HCT116 (cell line): ENCODE results near the gene SP9. TPM values are rescaled to one million over a fixed set of nuclear protein-coding genes. Genes with fewer than 3 reads are reported as not detected.

ENCODE experiments used
- ATAC-seq: fragments of 200-7000 bp; cut with Tn5 transposase; 2 replicates; pipeline ENCODE4 v1.9.1; 2020; ENCODE audit warnings: mild to moderate bottlenecking, moderate library complexity
- BruUV-seq: library from RNA; stranded (reverse); fragments of 400-500 nt; replicated peaks from 2 replicates; lab custom pipeline; 2021; lab: Mats Ljungman, UMichigan
- CTCF ChIA-PET: fragments of 300-600 bp; sonication (Branson Sonifier 250); formaldehyde crosslinking; loops from one replicate; lab custom pipeline; 2021; ENCODE audit warnings: antibody characterized with exemption; lab: Charles Lee
- POLR2A ChIA-PET: fragments of 300-600, 350-600 bp; sonication (Branson Sonifier 250); formaldehyde crosslinking; loops from one replicate; lab custom pipeline; 2021; ENCODE audit warnings: antibody characterized with exemption; lab: Charles Lee
- RAD21 ChIA-PET, 2 experiments: fragments of 300-600 bp; sonication (Branson Sonifier 250); formaldehyde crosslinking; loops; one replicate each; lab custom pipeline; 2023; ENCODE audit warnings: low total read pairs in 2 of 2; ENCODE audit not compliant: uncharacterized antibody in 2 of 2, unreplicated experiment in 2 of 2, low non-redundant PET in 1 of 2; lab: Charles Lee
- DNase-seq: peaks from one replicate; pipeline ENCODE4 v3.0.0-alpha.2; 2010; ENCODE audit warnings: low read depth, low spot score
- H2AFZ ChIP-seq: fragments of 200-600 bp; shearing (Covaris generic), sonication (generic); 2 replicates; pipeline ENCODE4 v1.6.1; 2017; ENCODE audit warnings: low read depth, mixed run types, mixed read lengths, antibody characterized with exemption, low read length; ENCODE audit not compliant: poor library complexity, severe bottlenecking
- H3K27ac ChIP-seq: 2 replicates; pipeline ENCODE4 v1.5.1; 2012; ENCODE audit warnings: low read depth, low read length
- H3K27me3 ChIP-seq: fragments of 200-600 bp; sonication (generic); 2 replicates; pipeline ENCODE4 v1.6.1; 2016; ENCODE audit warnings: mixed run types, low read length, mixed read lengths; ENCODE audit not compliant: insufficient read depth
- H3K36me3 ChIP-seq, 2 experiments: fragments of 200-500 bp in 1 of 2; fragments of 200-600 bp in 1 of 2; sonication (Bioruptor generic) in 1 of 2; sonication (generic) in 1 of 2; 2 replicates each; pipeline versions ENCODE4 v1.5.1 to v1.6.1; 2014 to 2016; ENCODE audit warnings: low read length in 2 of 2, inconsistent platforms in 1 of 2, mixed read lengths in 1 of 2, mixed run types in 1 of 2; ENCODE audit not compliant: insufficient read depth in 2 of 2, control insufficient read depth in 1 of 2
- H3K4me1 ChIP-seq, 2 experiments: fragments of 200-600 bp in 1 of 2; sonication (generic) in 1 of 2; 2 replicates each; pipeline versions ENCODE4 v1.5.1 to v1.6.1; 2012 to 2017; ENCODE audit warnings: low read length in 2 of 2, inconsistent platforms in 1 of 2, mild to moderate bottlenecking in 1 of 2, mixed read lengths in 1 of 2, mixed run types in 1 of 2, moderate library complexity in 1 of 2; ENCODE audit not compliant: insufficient read depth in 2 of 2, control insufficient read depth in 1 of 2
- H3K4me2 ChIP-seq: fragments of 200-600 bp; sonication (generic); 2 replicates; pipeline ENCODE4 v1.6.1; 2017; ENCODE audit warnings: mixed run types, low read length, mixed read lengths
- H3K4me3 ChIP-seq, 2 experiments: fragments of 200-600 bp in 1 of 2; sonication (generic) in 1 of 2; replicated peaks in 1 of 2; 2 replicates each; pipeline ENCODE4 v1.5.1; 2011 to 2016; ENCODE audit warnings: low read length in 2 of 2, control low read depth in 1 of 2, low read depth in 1 of 2, mild to moderate bottlenecking in 1 of 2, mixed read lengths in 1 of 2, mixed run types in 1 of 2
- H3K79me2 ChIP-seq: fragments of 200-600 bp; sonication (generic); 2 replicates; pipeline ENCODE4 v1.6.1; 2017; ENCODE audit warnings: mild to moderate bottlenecking, mixed run types, low read length, moderate library complexity, mixed read lengths; ENCODE audit not compliant: insufficient read depth
- H3K9ac ChIP-seq: fragments of 200-600 bp; sonication (generic); 2 replicates; pipeline ENCODE4 v1.6.1; 2016; ENCODE audit warnings: low read length, mixed read lengths
- H3K9me2 ChIP-seq: fragments of 200-600 bp; sonication (generic), shearing (Covaris generic); 2 replicates; pipeline ENCODE4 v1.6.1; 2017; ENCODE audit warnings: mixed run types, mild to moderate bottlenecking, moderate library complexity; ENCODE audit not compliant: insufficient read depth
- H3K9me3 ChIP-seq, 2 experiments: fragments of 200-500 bp in 1 of 2; fragments of 200-600 bp in 1 of 2; sonication (Bioruptor generic) in 1 of 2; sonication (generic) in 1 of 2; 2 replicates each; pipeline ENCODE4 v1.6.1; 2014 to 2017; ENCODE audit warnings: low read length in 2 of 2, mixed read lengths in 2 of 2, inconsistent platforms in 1 of 2, low read depth in 1 of 2, mild to moderate bottlenecking in 1 of 2, mixed run types in 1 of 2, moderate library complexity in 1 of 2; ENCODE audit not compliant: control insufficient read depth in 1 of 2, insufficient read depth in 1 of 2
- H4K20me1 ChIP-seq: fragments of 200-600 bp; sonication (generic), shearing (Covaris generic); 2 replicates; pipeline ENCODE4 v1.6.1; 2017; ENCODE audit warnings: mixed run types, mild to moderate bottlenecking, moderate library complexity; ENCODE audit not compliant: insufficient read depth
- CBX3 ChIP-seq: IDR thresholded peaks from 2 replicates; pipeline ENCODE4 v1.6.1; 2012; ENCODE audit warnings: low read depth
- ELF1 ChIP-seq: IDR thresholded peaks from 2 replicates; pipeline ENCODE4 v1.6.1; 2012; ENCODE audit warnings: low read depth, borderline replicate concordance
- EZH2 ChIP-seq: fragments of 200-600 bp; sonication (generic); IDR thresholded peaks from 2 replicates; pipeline ENCODE4 v1.6.1; 2017; ENCODE audit warnings: antibody characterized with exemption, mixed run types
- RAD21 ChIP-seq: IDR thresholded peaks from 2 replicates; pipeline ENCODE4 v1.6.1; 2012; ENCODE audit warnings: low read depth, mild to moderate bottlenecking
- SIN3A ChIP-seq: IDR thresholded peaks from 2 replicates; pipeline ENCODE4 v1.6.1; 2012; ENCODE audit warnings: low read depth
- SP1 ChIP-seq: IDR thresholded peaks from 2 replicates; pipeline ENCODE4 v1.6.1; 2012; ENCODE audit warnings: low read depth
- TCF7L2 ChIP-seq: IDR thresholded peaks from 2 replicates; pipeline ENCODE4 v1.7.0; 2011; ENCODE audit warnings: borderline replicate concordance, inconsistent platforms; ENCODE audit not compliant: insufficient read depth, insufficient read length; ENCODE audit errors: extremely low read depth
- ZFX ChIP-seq: fragments of 450-650 bp; IDR thresholded peaks from 2 replicates; pipeline ENCODE4 v1.6.1; 2017
- intact Hi-C: fragments of 100-400 bp; cut with micrococcal nuclease; formaldehyde crosslinking; loops from 2 replicates; pipeline ENCODE4 v1.10.0; 2022
- total RNA-seq: library from RNA; stranded (reverse); gene quantifications from one replicate; pipeline ENCODE4 v1.2.1, GENCODE V29; 2021; ENCODE audit not compliant: unreplicated experiment
- TF ChIP-seq, protein P1 (sequence below): IDR thresholded peaks from 2 replicates; pipeline ENCODE4 v1.6.1; 2012; ENCODE audit warnings: low read depth
- TF ChIP-seq, protein P2 (sequence below): IDR thresholded peaks from 2 replicates; pipeline ENCODE4 v1.6.1; 2012
- TF ChIP-seq, protein P3 (sequence below), 3 experiments: fragments of 200-600 bp in 1 of 3; sonication (generic) in 1 of 3; IDR thresholded peaks in 2 of 3; conservative IDR thresholded peaks in 1 of 3; 2 replicates each; pipeline ENCODE4 v1.5.1; 2012 to 2017; ENCODE audit warnings: low read depth in 2 of 3, low read length in 2 of 3, antibody characterized with exemption in 1 of 3, borderline replicate concordance in 1 of 3, control low read depth in 1 of 3, mild to moderate bottlenecking in 1 of 3, mixed read lengths in 1 of 3, mixed run types in 1 of 3, moderate library complexity in 1 of 3; ENCODE audit not compliant: insufficient read depth in 1 of 3
- TF ChIP-seq, protein P4 (sequence below): IDR thresholded peaks from 2 replicates; pipeline ENCODE4 v1.6.1; 2012

The SP9 gene
- total RNA-seq, 1 experiment from 2014 or later: 0.69 TPM

DNA sequence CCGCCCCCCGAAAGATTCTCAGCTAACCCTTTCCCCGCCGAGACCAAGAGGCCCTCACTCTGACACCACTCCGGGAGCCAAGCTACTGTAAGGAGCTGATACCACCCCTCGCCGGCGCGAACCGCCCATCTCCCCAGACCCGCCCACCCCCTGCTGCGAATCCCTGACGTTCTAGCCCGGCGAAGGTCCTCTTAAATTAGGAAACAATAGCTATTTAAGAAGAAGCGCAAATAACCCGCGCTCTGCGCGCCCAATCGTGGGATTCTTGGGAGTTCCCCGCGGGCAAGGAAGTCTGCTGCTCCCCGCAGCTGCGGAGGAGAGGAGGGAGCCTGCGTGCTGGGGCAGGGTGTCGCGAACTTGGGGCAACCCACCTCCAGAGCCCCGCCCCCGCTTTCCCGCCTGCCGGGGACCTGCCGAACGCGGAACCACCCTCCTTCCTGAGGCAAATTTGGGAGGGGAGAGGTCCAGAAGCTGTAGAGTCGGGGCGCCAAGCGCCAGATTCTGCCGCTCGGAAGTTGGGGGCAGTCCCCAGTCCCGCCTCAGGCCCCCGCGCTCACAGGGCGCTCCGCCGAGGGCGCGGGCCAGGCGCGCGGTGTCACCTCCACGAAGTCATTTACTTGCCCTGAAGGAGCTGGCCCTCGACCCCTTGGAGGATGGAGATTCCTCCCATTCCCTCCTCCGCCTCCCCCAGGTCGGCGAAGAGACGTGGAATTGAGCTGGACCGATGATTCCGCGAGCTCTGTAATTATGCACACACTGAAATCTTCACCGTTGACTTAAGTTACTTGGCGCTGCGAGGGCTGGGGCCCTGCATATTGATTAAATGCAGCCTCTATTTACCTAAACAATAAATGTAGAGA is 8.4 kb upstream of the SP9 start:
- ChIA-PET POLR2A (no interaction called here), CTCF (interaction anchor here (1.0 kb wide), 1 partner anchor 10 kb away, joined by 3 read pairs; no protein-coding TSS in a partner anchor)
- intact Hi-C loops: no loop called here

More for the DNA sequence above, 8.4 kb upstream of the SP9 start:
- RAD21 ChIA-PET: no interaction called here
- H3K27me3 ChIP-seq: no peaks in the 10 kb centered on the region
- no TSS peak for BruUV-seq
- TF ChIP-seq, protein P1, sequence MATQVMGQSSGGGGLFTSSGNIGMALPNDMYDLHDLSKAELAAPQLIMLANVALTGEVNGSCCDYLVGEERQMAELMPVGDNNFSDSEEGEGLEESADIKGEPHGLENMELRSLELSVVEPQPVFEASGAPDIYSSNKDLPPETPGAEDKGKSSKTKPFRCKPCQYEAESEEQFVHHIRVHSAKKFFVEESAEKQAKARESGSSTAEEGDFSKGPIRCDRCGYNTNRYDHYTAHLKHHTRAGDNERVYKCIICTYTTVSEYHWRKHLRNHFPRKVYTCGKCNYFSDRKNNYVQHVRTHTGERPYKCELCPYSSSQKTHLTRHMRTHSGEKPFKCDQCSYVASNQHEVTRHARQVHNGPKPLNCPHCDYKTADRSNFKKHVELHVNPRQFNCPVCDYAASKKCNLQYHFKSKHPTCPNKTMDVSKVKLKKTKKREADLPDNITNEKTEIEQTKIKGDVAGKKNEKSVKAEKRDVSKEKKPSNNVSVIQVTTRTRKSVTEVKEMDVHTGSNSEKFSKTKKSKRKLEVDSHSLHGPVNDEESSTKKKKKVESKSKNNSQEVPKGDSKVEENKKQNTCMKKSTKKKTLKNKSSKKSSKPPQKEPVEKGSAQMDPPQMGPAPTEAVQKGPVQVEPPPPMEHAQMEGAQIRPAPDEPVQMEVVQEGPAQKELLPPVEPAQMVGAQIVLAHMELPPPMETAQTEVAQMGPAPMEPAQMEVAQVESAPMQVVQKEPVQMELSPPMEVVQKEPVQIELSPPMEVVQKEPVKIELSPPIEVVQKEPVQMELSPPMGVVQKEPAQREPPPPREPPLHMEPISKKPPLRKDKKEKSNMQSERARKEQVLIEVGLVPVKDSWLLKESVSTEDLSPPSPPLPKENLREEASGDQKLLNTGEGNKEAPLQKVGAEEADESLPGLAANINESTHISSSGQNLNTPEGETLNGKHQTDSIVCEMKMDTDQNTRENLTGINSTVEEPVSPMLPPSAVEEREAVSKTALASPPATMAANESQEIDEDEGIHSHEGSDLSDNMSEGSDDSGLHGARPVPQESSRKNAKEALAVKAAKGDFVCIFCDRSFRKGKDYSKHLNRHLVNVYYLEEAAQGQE: no peak
- no peak for TF ChIP-seq ZFX
- TF ChIP-seq, protein P2, sequence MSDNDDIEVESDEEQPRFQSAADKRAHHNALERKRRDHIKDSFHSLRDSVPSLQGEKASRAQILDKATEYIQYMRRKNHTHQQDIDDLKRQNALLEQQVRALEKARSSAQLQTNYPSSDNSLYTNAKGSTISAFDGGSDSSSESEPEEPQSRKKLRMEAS: no peak
- no peak for TF ChIP-seq SIN3A
- no peak for TF ChIP-seq RAD21
- no peak for TF ChIP-seq EZH2
- no peak for TF ChIP-seq ELF1
- TF ChIP-seq CBX3: no peak
- TF ChIP-seq SP1: no peak
- TF ChIP-seq TCF7L2: no peak
- TF ChIP-seq, protein P3, sequence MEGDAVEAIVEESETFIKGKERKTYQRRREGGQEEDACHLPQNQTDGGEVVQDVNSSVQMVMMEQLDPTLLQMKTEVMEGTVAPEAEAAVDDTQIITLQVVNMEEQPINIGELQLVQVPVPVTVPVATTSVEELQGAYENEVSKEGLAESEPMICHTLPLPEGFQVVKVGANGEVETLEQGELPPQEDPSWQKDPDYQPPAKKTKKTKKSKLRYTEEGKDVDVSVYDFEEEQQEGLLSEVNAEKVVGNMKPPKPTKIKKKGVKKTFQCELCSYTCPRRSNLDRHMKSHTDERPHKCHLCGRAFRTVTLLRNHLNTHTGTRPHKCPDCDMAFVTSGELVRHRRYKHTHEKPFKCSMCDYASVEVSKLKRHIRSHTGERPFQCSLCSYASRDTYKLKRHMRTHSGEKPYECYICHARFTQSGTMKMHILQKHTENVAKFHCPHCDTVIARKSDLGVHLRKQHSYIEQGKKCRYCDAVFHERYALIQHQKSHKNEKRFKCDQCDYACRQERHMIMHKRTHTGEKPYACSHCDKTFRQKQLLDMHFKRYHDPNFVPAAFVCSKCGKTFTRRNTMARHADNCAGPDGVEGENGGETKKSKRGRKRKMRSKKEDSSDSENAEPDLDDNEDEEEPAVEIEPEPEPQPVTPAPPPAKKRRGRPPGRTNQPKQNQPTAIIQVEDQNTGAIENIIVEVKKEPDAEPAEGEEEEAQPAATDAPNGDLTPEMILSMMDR (IDR thresholded peaks at IDR 0.05 in 2 of 3, conservative IDR thresholded peaks at IDR 0.05 in 1 of 3; ENCODE audit: borderline replicate concordance in 1 of 3, insufficient read depth in 1 of 3, low read depth in 2 of 3, low read length in 2 of 3): no peak
- TF ChIP-seq, protein P4, sequence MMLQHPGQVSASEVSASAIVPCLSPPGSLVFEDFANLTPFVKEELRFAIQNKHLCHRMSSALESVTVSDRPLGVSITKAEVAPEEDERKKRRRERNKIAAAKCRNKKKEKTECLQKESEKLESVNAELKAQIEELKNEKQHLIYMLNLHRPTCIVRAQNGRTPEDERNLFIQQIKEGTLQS: no peak
- DNase-seq (no peak), ATAC-seq (no peak)
- H4K20me1 ChIP-seq: no peaks in the 10 kb centered on the region
- H3K9ac ChIP-seq: no peak overlapping the region
- H2AFZ ChIP-seq: no peak overlapping the region
- no peak overlapping the region for H3K4me3 ChIP-seq
- H3K36me3 ChIP-seq: no peaks in the 10 kb centered on the region
- no peaks in the 10 kb centered on the region for H3K4me1 ChIP-seq
- H3K4me2 ChIP-seq: no peak overlapping the region
- no peaks in the 10 kb centered on the region for H3K9me2 ChIP-seq
- H3K9me3 ChIP-seq: no peaks in the 10 kb centered on the region
- no peak overlapping the region for H3K27ac ChIP-seq
- no peaks in the 10 kb centered on the region for H3K79me2 ChIP-seq
